ENCODE results near the gene RTN3.
"Not testable (repeated sequence)": the region's sequence is repeated elsewhere in the genome, so short reads cannot be mapped to it uniquely, and the experiment has no call there.

Gene RTN3

DNA sequence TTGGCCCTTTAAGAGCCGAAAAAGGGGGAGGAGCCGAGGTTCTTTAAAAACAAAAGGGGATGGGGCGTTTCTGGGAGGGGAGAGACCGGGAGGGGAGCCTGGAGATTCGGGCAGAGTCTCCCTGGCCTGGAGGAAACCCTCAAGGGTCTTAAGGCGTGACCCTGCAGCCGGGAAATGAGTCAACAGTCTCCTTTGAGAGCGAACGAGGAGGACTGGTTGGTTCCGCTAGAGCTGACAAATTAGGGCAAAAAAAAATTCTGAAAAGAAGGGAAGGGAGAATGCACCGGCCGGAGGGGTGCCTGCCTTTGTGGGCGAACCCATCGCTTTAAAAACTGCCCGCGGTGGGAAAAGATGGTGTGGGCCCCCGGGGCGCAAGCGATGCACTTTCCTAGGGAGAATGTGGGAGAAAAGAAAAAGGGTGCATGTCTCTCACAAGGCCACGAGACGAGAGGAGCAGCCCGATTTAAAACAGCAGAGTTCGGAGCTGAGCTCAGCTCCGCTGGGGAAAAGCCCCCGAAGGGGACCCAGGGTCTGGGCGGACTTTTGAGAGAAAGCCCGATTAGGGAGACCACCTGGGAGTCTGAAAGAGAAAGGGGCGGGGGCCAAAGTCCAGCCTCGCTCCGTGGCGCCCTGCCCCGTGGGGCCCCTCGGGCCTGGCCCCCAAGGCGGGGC lies 86.4 kb downstream of the RTN3 start:
- no peak for DNase-seq (ENCODE audit: extremely low read depth, low read depth)
- H3K4me3 ChIP-seq (replicated peaks; ENCODE audit: low read depth, low read length) = peak overlapping the region; percentile 90
- TF ChIP-seq CTCF (IDR thresholded peaks at IDR 0.05; ENCODE audit: low read depth, low read length, missing control alignments) = no peak

GRCh38 chr11:63768237-63769041 lies 87.1 kb downstream of the RTN3 start, which contains the start of gene ZFTA:
Gene ZFTA (minus strand): TSS chr11:63768775. CDS start chr11:63768622, 153 bp downstream.
- H3K4me3 ChIP-seq (replicated peaks; ENCODE audit: low read depth, low read length) = peak within 1 kb of the TSS; percentile 90
- DNase-seq (ENCODE audit: extremely low read depth, low read depth) = no peak
- TF ChIP-seq CTCF (IDR thresholded peaks at IDR 0.05; ENCODE audit: low read depth, low read length, missing control alignments) = peak; percentile 22

- TF ChIP-seq CTCF (IDR thresholded peaks at IDR 0.05; ENCODE audit: low read depth, low read length, missing control alignments) = no peak
- H3K4me3 ChIP-seq (replicated peaks; ENCODE audit: low read depth, low read length) = peak overlapping the region; percentile 90
- DNase-seq (ENCODE audit: extremely low read depth, low read depth) = no peak
Observed at GRCh38 chr11:63769042-63769713, 87.9 kb downstream of the RTN3 start.

DNA sequence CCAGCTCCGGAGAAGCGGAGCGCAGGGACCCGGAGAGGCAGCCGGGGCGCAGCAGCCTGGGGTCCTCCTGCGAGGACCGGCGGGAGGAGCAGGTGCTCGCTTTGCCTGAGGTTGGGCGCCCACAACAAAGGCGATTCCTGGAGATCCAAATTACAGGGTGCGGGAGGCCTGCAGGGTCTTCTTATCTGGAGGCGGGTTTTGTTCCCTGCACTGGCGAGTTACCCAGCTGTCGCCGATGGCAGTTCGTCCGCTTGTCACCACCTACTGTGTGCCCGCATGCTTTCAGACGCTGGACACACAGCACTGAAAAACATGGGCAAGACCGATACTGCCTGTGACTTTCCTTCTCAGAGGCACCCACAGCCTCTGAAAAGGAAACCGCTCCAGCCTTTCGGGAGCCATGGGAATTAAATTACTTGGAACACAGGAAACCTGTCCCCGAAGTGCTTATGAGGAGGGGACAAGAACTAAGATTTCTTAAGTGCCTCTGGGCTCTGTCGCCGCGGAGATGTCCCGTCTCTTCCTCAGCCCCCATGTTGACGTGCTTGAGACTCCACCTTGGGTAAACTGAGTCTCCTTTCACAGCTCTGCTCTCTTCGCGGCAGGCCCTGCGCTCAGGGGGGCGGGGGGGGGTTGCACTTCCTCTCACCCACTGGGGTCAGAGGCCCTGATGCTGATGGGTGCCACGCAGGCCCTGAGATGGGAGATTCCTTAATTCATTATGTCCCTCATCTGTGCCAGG lies 88.6 kb downstream of the RTN3 start:
- no peak for DNase-seq (ENCODE audit: extremely low read depth, low read depth)
- peak overlapping the region; percentile 90 for H3K4me3 ChIP-seq (replicated peaks; ENCODE audit: low read depth, low read length)
- no peak for TF ChIP-seq CTCF (IDR thresholded peaks at IDR 0.05; ENCODE audit: low read depth, low read length, missing control alignments)

DNA sequence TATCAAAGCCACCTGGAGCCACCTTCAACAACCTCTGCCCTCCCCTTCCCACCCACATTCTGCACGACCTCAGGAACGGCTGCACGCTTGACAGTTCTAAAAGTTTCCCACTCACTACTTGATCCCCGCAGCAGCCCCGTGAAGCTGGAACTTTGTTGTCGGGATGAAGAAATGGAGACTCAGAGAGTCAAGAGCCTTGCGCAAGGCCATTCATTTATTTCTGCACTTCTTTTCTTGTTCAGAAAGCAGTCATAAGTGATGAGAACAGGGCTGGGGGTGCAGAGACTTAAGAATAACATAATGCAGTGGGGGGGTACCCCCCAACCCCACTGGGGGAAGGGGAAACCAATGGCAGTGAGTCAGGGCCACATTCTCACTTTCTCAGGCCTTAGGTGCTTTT lies 89.5 kb downstream of the RTN3 start:
- TF ChIP-seq CTCF (IDR thresholded peaks at IDR 0.05; ENCODE audit: low read depth, low read length, missing control alignments) = no peak
- H3K4me3 ChIP-seq (replicated peaks; ENCODE audit: low read depth, low read length) = no peak overlapping the region
- DNase-seq (ENCODE audit: extremely low read depth, low read depth) = no peak

DNA sequence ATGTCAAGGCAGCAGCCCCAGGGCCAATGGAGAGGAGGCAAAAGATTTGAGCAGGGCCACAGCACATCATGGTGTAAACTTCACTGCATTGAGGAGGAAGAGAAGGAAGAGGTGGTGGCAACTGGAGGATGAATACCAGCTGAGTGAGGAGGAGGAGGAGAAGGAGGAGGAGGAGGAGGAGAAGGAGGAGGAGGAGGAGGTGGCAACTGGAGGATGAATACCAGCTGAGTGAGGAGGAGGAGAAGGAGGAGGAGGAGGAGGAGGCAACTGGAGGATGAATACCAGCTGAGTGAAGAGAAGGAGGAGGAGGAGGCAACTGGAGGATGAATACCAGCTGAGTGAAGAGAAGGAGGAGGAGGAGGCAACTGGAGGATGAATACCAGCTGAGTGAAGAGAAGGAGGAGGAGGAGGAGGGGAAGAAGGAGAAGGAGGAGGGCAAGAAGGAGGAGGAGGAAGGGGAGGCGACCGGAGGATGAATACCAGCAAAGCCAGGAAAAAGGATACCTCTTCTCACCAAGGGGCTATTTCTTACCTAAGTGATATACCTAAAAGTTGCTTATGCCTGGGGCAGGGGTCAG lies 90.5 kb downstream of the RTN3 start:
- DNase-seq (ENCODE audit: extremely low read depth, low read depth); H3K4me3 ChIP-seq (replicated peaks; ENCODE audit: low read depth, low read length): not testable (repeated sequence)

Data from HFF-Myc (cell line).